ENCODE measurements around the gene SMOC2. TPM values are rescaled to one million over a fixed set of nuclear protein-coding genes. Genes with fewer than 3 reads are reported as not detected.

Gene SMOC2
- total RNA-seq, 1 experiment from 2014 or later = 0.42 TPM

DNA sequence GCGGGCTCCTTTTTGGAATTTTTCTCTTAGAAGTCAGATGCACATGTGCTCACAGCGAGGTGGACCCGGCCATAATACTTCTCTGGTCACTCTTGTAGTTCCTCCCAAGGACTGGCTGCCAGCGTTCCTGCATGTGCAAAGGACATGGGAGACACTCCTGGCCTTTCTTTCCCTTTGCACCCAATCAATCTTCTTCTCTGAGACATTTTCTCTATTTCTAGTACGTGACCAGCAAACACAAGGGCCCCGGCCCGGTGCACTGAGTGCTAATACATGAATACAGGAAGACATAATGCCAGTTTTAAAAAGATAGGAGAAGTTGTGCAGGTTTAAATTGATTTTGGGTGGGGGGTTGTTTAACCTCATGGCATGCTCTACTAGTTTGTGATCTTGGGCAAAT lies 233.6 kb downstream of the SMOC2 start:
- H3K4me2 ChIP-seq (ENCODE audit: low read length) = no peak overlapping the region
- intact Hi-C loops (cut with micrococcal nuclease) = no loop called here
- H3K9ac ChIP-seq (ENCODE audit: low read length) = no peak overlapping the region
- ATAC-seq = no peak
- no peak for TF ChIP-seq ZFX (IDR thresholded peaks at IDR 0.05)
- TF ChIP-seq SP1 (IDR thresholded peaks at IDR 0.05; ENCODE audit: low read depth) = no peak
- no peak for TF ChIP-seq ELF1 (IDR thresholded peaks at IDR 0.05; ENCODE audit: borderline replicate concordance, low read depth)
- TF ChIP-seq, protein P1, sequence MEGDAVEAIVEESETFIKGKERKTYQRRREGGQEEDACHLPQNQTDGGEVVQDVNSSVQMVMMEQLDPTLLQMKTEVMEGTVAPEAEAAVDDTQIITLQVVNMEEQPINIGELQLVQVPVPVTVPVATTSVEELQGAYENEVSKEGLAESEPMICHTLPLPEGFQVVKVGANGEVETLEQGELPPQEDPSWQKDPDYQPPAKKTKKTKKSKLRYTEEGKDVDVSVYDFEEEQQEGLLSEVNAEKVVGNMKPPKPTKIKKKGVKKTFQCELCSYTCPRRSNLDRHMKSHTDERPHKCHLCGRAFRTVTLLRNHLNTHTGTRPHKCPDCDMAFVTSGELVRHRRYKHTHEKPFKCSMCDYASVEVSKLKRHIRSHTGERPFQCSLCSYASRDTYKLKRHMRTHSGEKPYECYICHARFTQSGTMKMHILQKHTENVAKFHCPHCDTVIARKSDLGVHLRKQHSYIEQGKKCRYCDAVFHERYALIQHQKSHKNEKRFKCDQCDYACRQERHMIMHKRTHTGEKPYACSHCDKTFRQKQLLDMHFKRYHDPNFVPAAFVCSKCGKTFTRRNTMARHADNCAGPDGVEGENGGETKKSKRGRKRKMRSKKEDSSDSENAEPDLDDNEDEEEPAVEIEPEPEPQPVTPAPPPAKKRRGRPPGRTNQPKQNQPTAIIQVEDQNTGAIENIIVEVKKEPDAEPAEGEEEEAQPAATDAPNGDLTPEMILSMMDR (IDR thresholded peaks at IDR 0.05 in 2 of 3, conservative IDR thresholded peaks at IDR 0.05 in 1 of 3; ENCODE audit: borderline replicate concordance in 1 of 3, insufficient read depth in 1 of 3, low read depth in 2 of 3, low read length in 2 of 3) = no peak
- no peak overlapping the region for H3K4me3 ChIP-seq (replicated peaks in 1 of 2; ENCODE audit: low read depth in 1 of 2, low read length in 2 of 2)
- no peaks in the 10 kb centered on the region for H4K20me1 ChIP-seq (ENCODE audit: insufficient read depth)
- no peaks in the 10 kb centered on the region for H3K79me2 ChIP-seq (ENCODE audit: insufficient read depth, low read length)
- CTCF ChIA-PET = no interaction called here
- H3K27me3 ChIP-seq (ENCODE audit: insufficient read depth, low read length) = no peaks in the 10 kb centered on the region
- no peaks in the 10 kb centered on the region for H3K9me2 ChIP-seq (ENCODE audit: insufficient read depth)
- BruUV-seq (replicated peaks) = no TSS peak
- RAD21 ChIA-PET (ENCODE audit: low non-redundant PET in 1 of 2, low total read pairs in 2 of 2, uncharacterized antibody in 2 of 2, unreplicated experiment in 2 of 2) = no interaction called here
- H3K4me1 ChIP-seq (ENCODE audit: control insufficient read depth in 1 of 2, insufficient read depth in 2 of 2, low read length in 2 of 2) = peaks cover 19 to 31% of the 10 kb centered on the region in 2 experiments; a peak in 3 of 4 replicates
- H2AFZ ChIP-seq (ENCODE audit: low read depth, low read length, poor library complexity, severe bottlenecking) = no peak overlapping the region
- POLR2A ChIA-PET = no interaction called here
- no peak overlapping the region for H3K27ac ChIP-seq (ENCODE audit: low read depth, low read length)
- H3K36me3 ChIP-seq (ENCODE audit: control insufficient read depth in 1 of 2, insufficient read depth in 2 of 2, low read length in 2 of 2) = no peaks in the 10 kb centered on the region
- no peaks in the 10 kb centered on the region for H3K9me3 ChIP-seq (ENCODE audit: control insufficient read depth in 1 of 2, insufficient read depth in 1 of 2, low read depth in 1 of 2, low read length in 2 of 2)
- no peak for DNase-seq (ENCODE audit: low read depth, low spot score)

DNA sequence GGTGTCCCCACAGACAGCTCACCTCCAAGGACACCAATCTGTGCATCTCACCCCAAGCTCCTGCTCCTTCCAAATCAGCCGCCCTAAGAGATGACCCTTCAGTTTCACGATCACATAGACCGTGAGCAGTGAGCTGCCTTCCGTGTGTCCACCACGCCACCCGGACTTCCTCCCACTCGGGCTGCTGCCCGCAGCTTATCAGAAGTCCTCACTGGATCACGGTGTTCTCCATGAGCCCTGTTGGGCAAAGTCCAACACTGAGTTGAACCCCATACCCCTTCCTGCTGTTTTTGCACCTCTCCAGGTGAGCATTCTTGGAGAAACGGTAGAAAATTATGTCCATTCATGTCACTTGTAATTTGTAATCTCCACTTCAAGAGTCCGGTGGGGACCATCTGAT lies 234.4 kb downstream of the SMOC2 start:
- Histone ChIP-seq H2AFZ (ENCODE audit: low read depth, low read length, poor library complexity, severe bottlenecking) (no peak overlapping the region), H3K9me2 (ENCODE audit: insufficient read depth) (no peaks in the 10 kb centered on the region), H3K9ac (ENCODE audit: low read length) (no peak overlapping the region), H3K9me3 (ENCODE audit: control insufficient read depth in 1 of 2, insufficient read depth in 1 of 2, low read depth in 1 of 2, low read length in 2 of 2) (no peaks in the 10 kb centered on the region), H3K4me3 (replicated peaks in 1 of 2; ENCODE audit: low read depth in 1 of 2, low read length in 2 of 2) (no peak overlapping the region), H4K20me1 (ENCODE audit: insufficient read depth) (no peaks in the 10 kb centered on the region), H3K4me1 (ENCODE audit: control insufficient read depth in 1 of 2, insufficient read depth in 2 of 2, low read length in 2 of 2) (peaks cover 19 to 32% of the 10 kb centered on the region in 2 experiments; a peak in 3 of 4 replicates), H3K4me2 (ENCODE audit: low read length) (no peak overlapping the region), H3K36me3 (ENCODE audit: control insufficient read depth in 1 of 2, insufficient read depth in 2 of 2, low read length in 2 of 2) (no peaks in the 10 kb centered on the region), H3K79me2 (ENCODE audit: insufficient read depth, low read length) (no peaks in the 10 kb centered on the region), H3K27me3 (ENCODE audit: insufficient read depth, low read length) (no peaks in the 10 kb centered on the region), H3K27ac (ENCODE audit: low read depth, low read length) (no peak overlapping the region)
- intact Hi-C loops (cut with micrococcal nuclease) = no loop called here
- ATAC-seq (no peak), DNase-seq (ENCODE audit: low read depth, low spot score) (no peak)
- POLR2A ChIA-PET = no interaction called here
- TF ChIP-seq RAD21 (IDR thresholded peaks at IDR 0.05; ENCODE audit: low read depth) (no peak), ZNF274 (IDR thresholded peaks at IDR 0.05; ENCODE audit: low read depth, low read length) (no peak), EZH2phosphoT487 (IDR thresholded peaks at IDR 0.05; ENCODE audit: borderline replicate concordance) (no peak), ELF1 (IDR thresholded peaks at IDR 0.05; ENCODE audit: borderline replicate concordance, low read depth) (no peak), EZH2 (IDR thresholded peaks at IDR 0.05) (no peak), SIN3A (IDR thresholded peaks at IDR 0.05; ENCODE audit: low read depth) (no peak), YY1 (IDR thresholded peaks at IDR 0.05; ENCODE audit: extremely low read depth, insufficient replicate concordance, low read depth, low read length) (no peak)
- TF ChIP-seq, protein P2, sequence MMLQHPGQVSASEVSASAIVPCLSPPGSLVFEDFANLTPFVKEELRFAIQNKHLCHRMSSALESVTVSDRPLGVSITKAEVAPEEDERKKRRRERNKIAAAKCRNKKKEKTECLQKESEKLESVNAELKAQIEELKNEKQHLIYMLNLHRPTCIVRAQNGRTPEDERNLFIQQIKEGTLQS (IDR thresholded peaks at IDR 0.05) = no peak
- TF ChIP-seq, protein P3, sequence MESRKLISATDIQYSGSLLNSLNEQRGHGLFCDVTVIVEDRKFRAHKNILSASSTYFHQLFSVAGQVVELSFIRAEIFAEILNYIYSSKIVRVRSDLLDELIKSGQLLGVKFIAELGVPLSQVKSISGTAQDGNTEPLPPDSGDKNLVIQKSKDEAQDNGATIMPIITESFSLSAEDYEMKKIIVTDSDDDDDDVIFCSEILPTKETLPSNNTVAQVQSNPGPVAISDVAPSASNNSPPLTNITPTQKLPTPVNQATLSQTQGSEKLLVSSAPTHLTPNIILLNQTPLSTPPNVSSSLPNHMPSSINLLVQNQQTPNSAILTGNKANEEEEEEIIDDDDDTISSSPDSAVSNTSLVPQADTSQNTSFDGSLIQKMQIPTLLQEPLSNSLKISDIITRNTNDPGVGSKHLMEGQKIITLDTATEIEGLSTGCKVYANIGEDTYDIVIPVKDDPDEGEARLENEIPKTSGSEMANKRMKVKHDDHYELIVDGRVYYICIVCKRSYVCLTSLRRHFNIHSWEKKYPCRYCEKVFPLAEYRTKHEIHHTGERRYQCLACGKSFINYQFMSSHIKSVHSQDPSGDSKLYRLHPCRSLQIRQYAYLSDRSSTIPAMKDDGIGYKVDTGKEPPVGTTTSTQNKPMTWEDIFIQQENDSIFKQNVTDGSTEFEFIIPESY (IDR thresholded peaks at IDR 0.05; ENCODE audit: extremely low read depth, insufficient replicate concordance, low read length) = no peak
- TF ChIP-seq, protein P4, sequence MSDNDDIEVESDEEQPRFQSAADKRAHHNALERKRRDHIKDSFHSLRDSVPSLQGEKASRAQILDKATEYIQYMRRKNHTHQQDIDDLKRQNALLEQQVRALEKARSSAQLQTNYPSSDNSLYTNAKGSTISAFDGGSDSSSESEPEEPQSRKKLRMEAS (IDR thresholded peaks at IDR 0.05) = no peak
- CTCF ChIA-PET = no interaction called here
- no TSS peak for BruUV-seq (replicated peaks)
- RAD21 ChIA-PET (ENCODE audit: low non-redundant PET in 1 of 2, low total read pairs in 2 of 2, uncharacterized antibody in 2 of 2, unreplicated experiment in 2 of 2) = no interaction called here
